Skeletal muscle tissue (tissue), 4 donors: ENCODE measurements around the gene LMF2. TPM values are rescaled to one million over a fixed set of nuclear protein-coding genes. Genes with fewer than 3 reads are reported as not detected.

ENCODE experiments used
- H3K27ac ChIP-seq: one replicate; pipeline ENCODE4 v1.7.0; 2013; ENCODE audit warnings: mild to moderate bottlenecking, low read depth, low read length, inconsistent platforms
- H3K27me3 ChIP-seq, 3 donors: one replicate each; pipeline ENCODE4 v1.7.0; 2013; ENCODE audit warnings: low read length in 3 of 3; ENCODE audit not compliant: control insufficient read depth in 3 of 3, insufficient read depth in 3 of 3
- H3K36me3 ChIP-seq, 3 donors: one replicate each; pipeline ENCODE4 v1.7.0; 2013; ENCODE audit warnings: low read length in 3 of 3; ENCODE audit not compliant: control insufficient read depth in 3 of 3, insufficient read depth in 3 of 3
- H3K4me1 ChIP-seq, 3 donors: one replicate each; pipeline ENCODE4 v1.7.0; 2013; ENCODE audit warnings: low read length in 3 of 3, mild to moderate bottlenecking in 3 of 3; ENCODE audit not compliant: control insufficient read depth in 3 of 3, insufficient read depth in 3 of 3
- H3K4me3 ChIP-seq, 3 donors: one replicate each; pipeline ENCODE4 v1.7.0; 2013; ENCODE audit warnings: low read length in 3 of 3
- H3K9ac ChIP-seq, 3 donors: one replicate each; pipeline ENCODE4 v1.7.0; 2013; ENCODE audit warnings: low read length in 3 of 3, mild to moderate bottlenecking in 3 of 3, moderate library complexity in 2 of 3, low read depth in 1 of 3
- H3K9me3 ChIP-seq, 3 donors: one replicate each; pipeline ENCODE4 v1.7.0; 2013; ENCODE audit warnings: low read length in 3 of 3; ENCODE audit not compliant: control insufficient read depth in 3 of 3
- total RNA-seq: library from RNA; depleted of rRNA; stranded (reverse); fragments of >200 nt; gene quantifications from one replicate; pipeline ENCODE4 v1.2.3, GENCODE V29; 2014
- donor health status: Osteomylitis.

LMF2 gene
- total RNA-seq: 12.5 TPM

GRCh38 chr22:50507421-50507990, at the start of gene LMF2:
TSS of gene LMF2 (minus strand) at chr22:50507702. CDS start at chr22:50507675, 27 bp downstream.
- Histone ChIP-seq H3K4me3 (peak within 1 kb of the TSS; percentile 94 to 96 (median 94)), H3K27me3 (no peaks in the 10 kb centered on the region), H3K4me1 (peaks cover 22 to 32% (median 23%) of the 10 kb centered on the region in 3 donors), H3K9me3 (no peaks in the 10 kb centered on the region), H3K9ac (peak within 1 kb of the TSS; percentile 84 to 97 (median 97)), H3K36me3 (peaks cover 13 to 21% (median 20%) of the 10 kb centered on the region in 3 donors), H3K27ac (peak within 1 kb of the TSS; percentile 89)

- peaks cover 0 to 8% (median 5%) of the 10 kb centered on the region in 3 donors for H3K27me3 ChIP-seq
- H3K4me3 ChIP-seq: no peak overlapping the region
- no peaks in the 10 kb centered on the region for H3K36me3 ChIP-seq
- no peak overlapping the region for H3K9ac ChIP-seq
- H3K9me3 ChIP-seq: no peaks in the 10 kb centered on the region
- H3K27ac ChIP-seq: no peak overlapping the region
- H3K4me1 ChIP-seq: no peaks in the 10 kb centered on the region
Observed at GRCh38 chr22:50556703-50557102, 49.2 kb upstream of the LMF2 start.

GRCh38 chr22:50553310-50553709, 45.8 kb upstream of the LMF2 start:
- Histone ChIP-seq H3K9ac (no peak overlapping the region), H3K4me1 (peaks cover 0 to 4% (median 0%) of the 10 kb centered on the region in 3 donors), H3K4me3 (no peak overlapping the region), H3K27me3 (peaks cover 15 to 35% (median 28%) of the 10 kb centered on the region in 3 donors), H3K27ac (no peak overlapping the region), H3K9me3 (no peaks in the 10 kb centered on the region), H3K36me3 (no peaks in the 10 kb centered on the region)

- Histone ChIP-seq H3K27me3 (peaks cover 26 to 50% (median 46%) of the 10 kb centered on the region in 3 donors), H3K4me3 (no peak overlapping the region), H3K9me3 (no peaks in the 10 kb centered on the region)
Observed at GRCh38 chr22:50551160-50551752, 43.8 kb upstream of the LMF2 start.

GRCh38 chr22:50550395-50550794, 42.9 kb upstream of the LMF2 start:
- H3K4me3 ChIP-seq: no peak overlapping the region
- no peak overlapping the region for H3K27ac ChIP-seq
- peaks cover 35 to 59% (median 55%) of the 10 kb centered on the region in 3 donors for H3K27me3 ChIP-seq
- H3K9me3 ChIP-seq: no peaks in the 10 kb centered on the region
- no peak overlapping the region for H3K9ac ChIP-seq
- H3K4me1 ChIP-seq: peaks cover 0 to 4% (median 0%) of the 10 kb centered on the region in 3 donors
- H3K36me3 ChIP-seq: no peaks in the 10 kb centered on the region

More at GRCh38 chr22:50551160-50551752, 43.8 kb upstream of the LMF2 start:
- H3K27ac ChIP-seq: no peak overlapping the region
- no peaks in the 10 kb centered on the region for H3K36me3 ChIP-seq
- H3K9ac ChIP-seq: no peak overlapping the region
- peaks cover 0 to 4% (median 0%) of the 10 kb centered on the region in 3 donors for H3K4me1 ChIP-seq

- Histone ChIP-seq H3K4me3 (no peak overlapping the region), H3K27ac (no peak overlapping the region), H3K9me3 (no peaks in the 10 kb centered on the region), H3K27me3 (peaks cover 47 to 71% (median 61%) of the 10 kb centered on the region in 3 donors), H3K4me1 (peaks cover 3 to 13% (median 5%) of the 10 kb centered on the region in 3 donors), H3K9ac (no peak overlapping the region), H3K36me3 (no peaks in the 10 kb centered on the region)
Observed at GRCh38 chr22:50548921-50549790, 41.7 kb upstream of the LMF2 start.

GRCh38 chr22:50548040-50548920, 40.8 kb upstream of the LMF2 start:
- H3K4me1 ChIP-seq: peaks cover 5 to 16% (median 5%) of the 10 kb centered on the region in 3 donors
- H3K4me3 ChIP-seq: no peak overlapping the region
- no peaks in the 10 kb centered on the region for H3K9me3 ChIP-seq
- no peak overlapping the region for H3K9ac ChIP-seq
- no peaks in the 10 kb centered on the region for H3K36me3 ChIP-seq
- H3K27ac ChIP-seq: no peak overlapping the region
- H3K27me3 ChIP-seq: peaks cover 50 to 75% (median 62%) of the 10 kb centered on the region in 3 donors

GRCh38 chr22:50547263-50547985, 39.9 kb upstream of the LMF2 start:
- H3K4me3 ChIP-seq: no peak overlapping the region
- H3K36me3 ChIP-seq: no peaks in the 10 kb centered on the region
- H3K4me1 ChIP-seq: peaks cover 5 to 16% (median 5%) of the 10 kb centered on the region in 3 donors
- no peaks in the 10 kb centered on the region for H3K9me3 ChIP-seq
- peaks cover 53 to 75% (median 62%) of the 10 kb centered on the region in 3 donors for H3K27me3 ChIP-seq
- no peak overlapping the region for H3K27ac ChIP-seq
- H3K9ac ChIP-seq: no peak overlapping the region
